HG02759 (cell line): ENCODE measurements around the gene NR1H3.
"Not testable (repeated sequence)": the region's sequence is repeated elsewhere in the genome, so short reads cannot be mapped to it uniquely, and the experiment has no call there.

ENCODE experiments used
- ATAC-seq: cut with Tn5 transposase; IDR thresholded peaks from one replicate; pipeline ENCODE4 v1.9.1; 2021; ENCODE audit warnings: mild to moderate bottlenecking, moderate library complexity; ENCODE audit not compliant: unreplicated experiment

The NR1H3 gene

DNA sequence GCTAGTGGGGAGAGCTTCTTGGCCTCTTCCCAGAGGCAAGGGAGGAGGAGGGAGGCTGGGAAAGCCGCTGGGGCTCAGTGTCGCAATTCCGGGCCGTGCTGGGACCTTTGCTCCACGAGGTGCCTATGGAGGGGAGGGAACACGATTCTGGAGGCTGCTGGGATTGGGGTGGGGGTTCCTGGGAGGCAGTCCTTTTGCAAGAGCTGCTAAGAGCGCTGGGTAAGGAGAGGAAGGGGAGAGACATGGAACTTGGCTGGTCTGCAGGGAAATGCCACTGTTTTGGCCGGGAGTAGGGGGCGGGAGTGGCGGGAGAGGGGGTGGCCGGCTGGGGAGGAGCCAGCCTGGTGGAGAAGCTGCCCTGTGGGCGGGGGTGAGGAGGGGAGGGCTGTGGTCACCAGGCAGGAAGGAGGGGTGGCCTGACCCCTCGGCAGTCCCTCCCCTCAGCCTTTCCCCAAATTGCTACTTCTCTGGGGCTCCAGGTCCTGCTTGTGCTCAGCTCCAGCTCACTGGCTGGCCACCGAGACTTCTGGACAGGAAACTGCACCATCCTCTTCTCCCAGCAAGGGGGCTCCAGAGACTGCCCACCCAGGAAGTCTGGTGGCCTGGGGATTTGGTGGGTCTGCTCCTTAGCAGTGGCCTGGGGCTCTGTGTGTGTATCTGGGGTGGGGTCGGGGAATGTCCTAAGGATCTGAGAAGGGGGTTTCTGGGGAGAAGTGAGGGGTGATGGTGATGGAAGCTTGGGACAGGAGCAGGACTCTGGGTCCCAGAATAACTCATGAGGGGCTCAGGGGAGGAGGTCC, at the start of gene NR1H3:
NR1H3 (plus strand) TSS at position 480 of the 800 bp plus-strand sequence. CDS start 1,221 bp downstream, outside the sequence.
- no peak for ATAC-seq

DNA sequence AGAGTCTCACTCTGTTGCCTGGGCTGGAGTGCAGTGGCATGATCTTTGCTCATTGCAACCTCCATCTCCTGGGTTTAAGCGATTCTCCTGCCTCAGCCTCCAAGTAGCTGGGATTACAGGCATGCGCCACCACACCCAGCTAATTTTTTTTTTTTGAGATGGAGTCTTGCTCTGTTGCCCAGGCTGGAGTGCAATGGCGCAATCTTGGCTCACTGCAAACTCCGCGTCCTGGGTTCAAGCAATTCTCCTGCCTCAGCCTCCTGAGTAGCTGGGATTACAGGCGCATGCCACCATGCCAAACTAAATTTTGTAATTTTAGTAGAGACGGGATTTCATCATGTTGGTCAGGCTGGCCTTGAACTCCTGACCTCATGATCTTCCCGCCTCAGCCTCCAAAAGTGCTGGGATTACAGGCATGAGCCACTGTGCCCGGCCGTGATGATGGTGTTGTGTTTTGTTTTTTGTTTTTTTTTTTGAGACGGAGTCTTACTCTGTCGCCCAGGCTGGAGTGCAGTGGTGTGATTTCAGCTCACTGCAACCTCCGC, 49.7 kb upstream of the NR1H3 start:
- not testable (repeated sequence) for ATAC-seq

DNA sequence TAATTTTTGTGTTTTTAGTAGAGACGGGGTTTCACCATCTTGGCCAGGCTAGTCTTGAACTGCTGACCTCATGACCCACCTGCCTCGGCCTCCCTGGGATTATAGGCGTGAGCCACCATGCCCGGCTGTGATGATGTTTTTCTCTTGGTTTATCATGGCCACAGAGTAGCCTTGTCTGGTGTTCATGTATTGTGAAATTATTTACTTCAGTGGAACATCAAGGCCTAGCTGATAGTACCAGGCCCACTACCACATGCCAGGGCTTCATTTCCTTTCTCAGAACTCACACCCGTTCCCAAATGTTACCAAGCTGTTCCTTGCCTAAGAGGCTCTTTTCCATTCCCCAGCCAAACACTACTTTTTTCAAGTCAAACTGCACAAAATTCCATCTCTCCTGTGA, 49.2 kb upstream of the NR1H3 start:
- ATAC-seq, result no peak

DNA sequence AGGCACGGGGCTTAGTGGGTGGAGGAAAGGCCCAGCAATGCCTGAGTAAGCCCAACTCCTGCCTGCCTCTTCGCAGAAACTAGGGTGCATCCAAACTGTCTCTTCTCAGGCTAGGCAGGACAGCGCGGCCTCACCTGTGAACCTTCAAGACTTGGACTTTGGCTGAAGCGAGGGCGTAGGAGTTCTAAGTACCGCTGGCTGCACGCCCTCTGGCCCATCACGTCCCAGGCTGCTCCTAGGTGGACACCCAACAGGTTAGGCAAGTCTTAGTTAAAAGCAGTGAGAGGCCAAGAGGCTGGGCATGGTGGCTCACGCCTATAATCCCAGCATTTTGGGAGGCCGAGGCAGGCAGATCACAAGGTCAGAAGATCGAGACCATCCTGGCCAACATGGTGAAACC, 44.9 kb upstream of the NR1H3 start:
- ATAC-seq, result no peak

DNA sequence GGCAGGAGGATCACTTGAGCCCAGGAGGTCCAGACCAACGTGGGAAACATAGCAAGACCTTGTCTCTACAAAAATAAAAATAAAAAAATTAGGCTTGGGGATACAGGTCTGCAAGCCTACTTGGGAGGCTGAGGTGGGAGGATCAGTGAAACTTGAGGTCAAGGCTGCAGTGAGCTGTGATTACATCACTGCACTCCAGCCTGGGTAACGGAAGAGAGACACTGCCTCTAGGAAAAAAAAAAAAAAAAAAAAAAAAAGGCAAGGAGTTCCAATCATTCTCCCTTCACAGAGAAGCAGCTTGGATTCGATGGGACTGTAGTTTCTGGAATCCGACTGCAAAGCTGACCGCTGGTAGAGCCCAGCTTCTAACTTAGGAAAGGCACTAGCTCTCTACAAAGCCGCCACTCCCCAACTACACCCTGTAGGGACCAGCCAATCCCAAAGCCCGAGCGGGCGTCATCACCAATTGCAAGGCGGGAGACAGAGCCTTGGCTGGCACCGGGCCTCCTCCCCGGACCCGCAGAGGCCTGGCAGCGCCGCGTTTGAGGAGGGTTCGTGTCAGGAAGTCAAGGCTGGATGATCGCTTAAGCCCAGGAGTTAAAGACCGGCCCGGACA, 43.7 kb upstream of the NR1H3 start:
- peak; percentile 62 for ATAC-seq

DNA sequence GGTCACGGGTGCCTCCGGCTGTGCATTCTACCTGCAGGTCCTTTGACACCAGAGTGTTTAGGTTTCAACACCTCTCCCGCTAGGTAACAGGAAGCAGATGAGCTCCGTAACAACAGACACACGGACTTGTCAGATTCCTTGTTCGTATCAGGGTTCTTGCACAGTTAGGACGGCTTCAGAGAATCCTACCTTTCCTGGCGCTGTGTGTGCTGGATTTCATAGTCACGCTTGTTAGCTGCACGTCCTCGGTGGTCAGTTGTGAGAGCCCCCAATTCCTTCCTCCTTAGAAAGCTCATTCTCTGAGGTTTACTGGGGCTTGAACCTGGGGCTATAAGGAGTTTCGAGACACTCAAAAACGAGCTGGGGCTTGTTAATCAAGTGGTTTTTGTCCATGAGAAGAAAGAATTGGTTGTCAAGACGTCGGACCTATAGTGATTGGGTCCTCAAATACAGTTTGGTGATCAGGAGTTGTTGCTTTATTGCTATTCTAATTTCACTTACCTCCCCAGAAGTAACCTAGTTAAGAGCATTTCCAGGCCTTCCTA, 42.4 kb upstream of the NR1H3 start:
- ATAC-seq, result no peak

DNA sequence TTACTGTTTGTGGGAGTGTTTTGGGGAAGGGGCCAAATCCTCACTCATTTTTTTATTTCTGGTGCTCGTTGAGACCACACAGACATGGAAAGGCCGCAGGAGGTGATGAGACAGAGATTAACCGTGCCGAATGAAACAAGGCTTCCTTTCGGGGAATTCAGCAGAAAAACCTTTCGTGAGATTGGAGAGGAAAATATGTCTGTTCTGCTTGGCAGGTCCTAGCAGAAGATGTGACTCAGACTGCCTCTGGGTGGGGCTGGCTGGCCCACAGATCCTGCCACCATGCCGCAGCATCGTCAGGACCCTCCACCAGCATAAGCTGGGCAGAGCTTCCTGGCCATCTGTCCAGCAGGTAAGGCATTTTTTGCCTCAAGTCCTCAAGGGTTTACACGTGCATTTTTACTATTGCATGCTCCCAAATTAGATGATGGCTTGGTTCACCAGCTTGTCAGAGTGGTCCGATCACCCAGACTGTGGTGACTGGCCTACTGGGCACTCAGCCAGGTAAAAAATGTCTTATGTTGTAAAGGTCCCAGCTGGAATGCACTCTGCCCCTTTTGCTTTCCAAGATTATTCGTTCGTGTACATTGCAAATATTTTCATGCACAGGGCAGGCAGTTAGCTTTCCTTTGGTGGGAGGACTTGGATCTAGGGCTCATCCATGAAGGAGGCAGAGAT, 41.5 kb upstream of the NR1H3 start:
- ATAC-seq, result peak; percentile 34

DNA sequence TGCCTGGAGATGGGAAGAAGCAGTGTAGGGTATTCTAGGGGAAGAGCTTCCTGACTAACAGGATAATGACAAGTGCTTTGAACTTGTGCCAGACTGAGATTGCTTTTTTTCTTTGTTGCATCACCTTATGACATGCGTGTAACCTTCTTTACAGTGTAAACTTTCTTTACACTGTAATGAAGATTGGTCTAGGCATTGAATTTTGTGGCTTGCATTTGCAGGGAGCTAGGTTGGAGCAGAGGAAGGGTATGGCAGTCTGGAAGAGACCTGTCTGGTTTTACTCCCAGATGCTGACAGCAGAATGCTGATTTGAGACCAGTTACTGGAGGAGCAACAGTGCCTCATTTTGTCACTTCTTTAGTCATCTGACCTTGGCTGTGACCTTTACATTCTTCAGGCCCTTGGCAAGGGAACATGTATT, 37.4 kb upstream of the NR1H3 start:
- ATAC-seq, result no peak

DNA sequence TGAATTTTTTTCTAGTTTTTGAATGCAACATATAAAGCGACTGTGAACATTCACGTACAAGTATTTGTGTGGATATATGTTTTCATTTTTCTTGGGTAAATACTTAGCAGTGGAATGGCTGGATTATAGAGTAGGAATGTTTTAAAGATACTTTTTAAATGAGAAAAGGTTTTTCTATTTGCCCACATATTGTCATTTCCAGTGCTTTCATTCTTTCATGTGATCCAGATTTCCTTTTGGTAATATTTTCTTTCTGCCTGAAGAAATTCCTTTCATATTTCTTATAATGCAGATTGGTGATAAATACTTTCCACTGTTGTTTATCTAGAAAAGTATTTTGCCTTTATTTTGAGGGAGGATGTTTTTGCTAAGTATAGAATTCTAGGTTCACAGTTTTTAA, 35.1 kb upstream of the NR1H3 start:
- no peak for ATAC-seq

DNA sequence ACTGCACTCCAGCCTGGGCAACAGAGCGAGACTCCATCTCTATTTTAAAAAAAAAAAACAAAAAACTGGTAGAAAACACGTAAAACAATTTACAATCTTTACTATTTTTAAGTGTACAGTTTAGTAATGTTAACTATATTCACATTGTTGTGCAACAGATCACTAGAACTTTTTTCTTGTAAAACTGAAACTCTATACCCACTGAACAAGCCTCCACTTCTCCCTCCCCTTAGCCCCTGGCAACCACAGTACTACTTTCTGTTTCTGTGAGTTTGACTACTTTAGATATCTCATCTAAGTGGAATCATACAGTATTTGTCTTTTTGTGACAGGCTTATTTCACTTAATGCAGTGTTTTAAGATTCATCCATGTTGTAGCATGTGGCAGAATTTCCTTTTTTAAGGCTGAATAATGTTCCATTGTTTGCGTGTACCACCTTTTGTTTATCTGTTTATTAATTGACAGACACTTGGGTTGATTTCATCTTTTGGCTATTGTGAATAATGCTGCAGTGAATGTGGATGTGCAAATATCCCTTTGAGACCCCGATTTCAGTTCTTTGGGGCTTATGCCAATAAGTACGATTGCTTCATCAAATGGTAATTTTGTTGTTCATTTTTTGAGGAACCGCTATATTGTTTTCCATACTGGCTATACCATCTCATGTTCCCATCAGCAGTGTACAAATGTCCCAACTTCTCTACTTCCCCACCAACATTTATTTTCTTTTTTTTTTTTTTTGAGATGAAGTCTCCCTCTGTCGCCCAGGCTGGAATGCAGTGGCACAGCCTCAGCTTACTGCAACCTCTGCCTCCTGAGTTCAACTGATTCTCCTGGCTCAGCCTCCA, 32.0 kb upstream of the NR1H3 start:
- peak; percentile 94 for ATAC-seq

DNA sequence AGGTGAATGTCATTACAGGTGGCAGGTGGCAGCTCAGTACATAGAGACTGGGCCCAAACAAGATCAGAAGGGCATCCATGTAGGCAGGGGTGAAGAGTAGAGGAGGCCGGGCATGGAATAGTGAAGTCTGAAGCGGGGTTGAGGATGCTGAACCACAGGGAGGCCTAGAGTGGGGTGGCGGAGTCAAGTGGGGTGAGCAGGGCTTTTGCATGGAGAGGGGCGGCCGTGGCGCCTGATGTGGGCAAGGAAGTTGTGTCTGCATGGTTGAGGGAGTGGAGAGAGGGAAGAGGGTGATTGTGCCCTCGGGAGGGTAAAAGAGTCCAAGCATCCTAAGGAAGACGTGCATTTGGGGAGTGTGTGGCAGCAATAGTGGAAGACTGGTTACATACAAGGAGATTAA, 28.6 kb upstream of the NR1H3 start:
- no peak for ATAC-seq

DNA sequence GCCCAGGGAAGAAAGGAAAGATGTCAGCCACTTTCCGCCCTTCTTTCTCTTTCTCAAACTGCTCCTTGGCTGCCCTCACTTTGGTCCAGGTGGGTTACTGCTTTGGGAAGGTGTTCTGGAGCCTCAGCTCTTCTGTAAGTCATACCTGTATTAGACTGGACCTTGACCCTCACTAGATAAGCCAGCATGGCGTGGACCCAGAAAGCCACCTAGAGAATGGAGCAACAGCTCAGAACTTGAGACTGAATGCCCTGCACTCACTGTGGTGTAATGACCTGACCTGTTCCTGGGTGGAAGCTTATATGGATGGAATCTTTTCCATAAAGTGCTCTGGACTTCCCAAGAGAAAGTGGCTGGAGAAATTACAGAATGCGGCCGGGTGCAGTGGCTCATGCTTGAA, 24.7 kb upstream of the NR1H3 start:
- no peak for ATAC-seq

DNA sequence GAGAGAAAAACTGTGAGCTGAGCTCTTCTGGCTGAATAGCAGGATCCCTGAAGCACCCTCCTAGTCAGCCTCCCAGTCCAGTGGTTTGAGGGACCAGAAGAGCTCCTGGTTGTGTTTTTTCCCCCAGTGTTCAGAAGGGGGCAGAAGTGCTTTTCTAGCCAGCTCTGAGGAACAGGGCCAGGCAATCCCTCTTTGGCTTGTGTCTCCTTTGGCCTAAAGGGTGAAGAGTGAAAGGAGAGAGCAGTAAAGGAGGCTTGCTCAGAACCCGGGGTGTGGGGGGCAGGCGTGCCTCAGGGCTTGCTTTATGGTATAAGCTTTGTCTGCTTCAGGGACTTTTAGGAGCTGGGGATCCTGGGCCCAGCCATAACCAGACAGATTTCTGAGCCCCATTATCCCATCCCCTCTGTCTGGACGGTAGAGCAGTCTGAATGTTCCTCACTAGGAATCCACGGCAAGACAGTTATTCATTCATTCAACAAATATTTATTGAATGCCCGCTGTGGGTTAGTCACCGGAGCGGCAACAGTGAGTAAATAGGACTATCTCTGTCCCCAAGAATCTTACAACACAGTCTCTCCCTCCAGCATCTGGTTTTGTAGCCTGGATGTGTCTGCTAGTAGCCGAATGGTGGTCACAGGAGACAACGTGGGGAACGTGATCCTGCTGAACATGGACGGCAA, 23.7 kb upstream of the NR1H3 start:
- no peak for ATAC-seq

DNA sequence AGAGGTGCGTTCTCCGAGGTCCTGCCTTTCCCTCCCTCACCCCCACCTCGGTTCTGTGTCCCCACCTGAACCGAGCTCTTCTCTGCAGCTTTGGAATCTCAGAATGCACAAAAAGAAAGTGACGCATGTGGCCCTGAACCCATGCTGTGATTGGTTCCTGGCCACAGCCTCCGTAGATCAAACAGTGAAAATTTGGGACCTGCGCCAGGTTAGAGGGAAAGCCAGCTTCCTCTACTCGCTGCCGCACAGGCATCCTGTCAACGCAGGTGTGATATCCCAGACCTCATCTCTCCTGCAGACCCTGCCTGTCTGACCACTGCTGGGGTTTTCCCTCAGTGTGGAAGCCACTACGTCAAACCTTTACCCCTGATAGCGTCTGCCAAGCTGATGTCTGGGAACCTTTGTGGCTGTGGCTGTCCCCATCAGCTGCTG, 23.1 kb upstream of the NR1H3 start:
- no peak for ATAC-seq

DNA sequence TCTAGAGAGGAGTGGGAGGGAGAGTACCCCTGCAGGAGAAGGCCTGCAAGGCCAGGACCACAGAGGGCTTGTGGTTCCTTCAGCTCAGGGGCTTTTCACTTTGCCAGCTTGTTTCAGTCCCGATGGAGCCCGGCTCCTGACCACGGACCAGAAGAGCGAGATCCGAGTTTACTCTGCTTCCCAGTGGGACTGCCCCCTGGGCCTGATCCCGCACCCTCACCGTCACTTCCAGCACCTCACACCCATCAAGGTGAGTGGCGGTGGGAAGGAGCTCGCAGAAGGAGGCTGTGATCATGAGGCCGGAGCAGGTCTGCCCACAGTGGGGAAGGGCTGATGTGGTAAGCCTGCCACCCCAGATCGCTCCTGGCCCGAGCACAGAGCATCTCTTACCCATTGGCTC, 22.6 kb upstream of the NR1H3 start:
- no peak for ATAC-seq

DNA sequence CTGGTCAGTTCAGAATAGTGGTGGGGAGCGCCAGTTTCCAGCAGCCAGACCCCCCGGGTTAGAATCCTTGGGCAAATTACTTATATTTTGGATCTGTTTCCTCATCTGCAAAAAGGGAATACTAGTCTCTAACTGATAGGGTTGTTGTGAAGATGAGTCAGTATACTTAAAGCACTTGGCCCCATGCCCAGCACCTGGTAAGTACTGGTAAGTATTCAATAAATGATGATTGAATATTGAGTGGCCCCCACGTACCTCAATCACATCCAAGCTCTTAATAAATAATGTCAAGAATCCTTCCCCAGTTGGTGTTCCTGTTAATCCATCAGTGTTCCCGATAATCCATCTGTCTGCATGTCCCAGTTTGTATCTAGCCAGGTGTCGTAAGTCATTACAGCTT, 21.3 kb upstream of the NR1H3 start:
- ATAC-seq, result no peak

DNA sequence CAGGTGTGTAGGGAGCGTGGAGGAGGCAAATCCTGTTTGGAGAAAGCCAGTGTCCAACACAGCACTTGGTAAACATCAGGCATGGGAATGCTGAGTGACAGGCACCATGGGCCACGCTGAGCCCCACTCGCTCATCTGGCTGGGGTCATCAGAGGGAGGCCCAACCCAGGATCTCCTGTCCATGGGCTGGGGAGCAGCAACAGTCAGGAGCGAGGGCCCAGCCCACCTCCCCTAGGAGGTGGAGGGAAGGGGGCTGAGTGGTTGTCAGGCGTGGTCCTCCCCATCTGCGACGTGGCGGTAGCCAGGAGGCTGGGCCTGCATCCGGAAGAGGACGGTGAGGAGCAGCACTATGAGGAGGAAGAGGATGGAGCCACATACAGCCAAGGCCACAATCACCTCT, 17.9 kb upstream of the NR1H3 start:
- no peak for ATAC-seq

DNA sequence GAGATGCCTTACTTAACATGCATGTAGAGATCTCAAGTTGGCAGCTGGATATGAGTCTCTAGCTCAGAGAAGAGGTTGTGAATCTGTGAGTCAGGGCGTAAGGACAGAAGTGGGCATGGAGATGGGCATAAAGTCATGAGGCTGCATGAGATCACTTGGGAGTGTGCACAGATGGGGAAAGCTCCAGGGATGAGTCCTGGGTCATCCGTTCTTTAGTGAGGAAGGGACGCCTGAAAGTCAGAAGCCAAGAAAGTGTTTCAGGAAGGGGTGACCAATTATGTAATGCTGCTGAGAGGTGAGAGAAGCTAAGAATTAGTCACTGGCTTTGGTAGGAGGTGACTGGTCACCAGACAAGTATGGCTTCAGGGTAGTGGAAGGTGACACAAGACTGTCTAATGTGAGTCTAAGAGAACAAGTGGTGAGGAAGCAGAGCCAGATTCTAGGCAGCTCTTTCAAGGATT, 15.9 kb upstream of the NR1H3 start:
- no peak for ATAC-seq

DNA sequence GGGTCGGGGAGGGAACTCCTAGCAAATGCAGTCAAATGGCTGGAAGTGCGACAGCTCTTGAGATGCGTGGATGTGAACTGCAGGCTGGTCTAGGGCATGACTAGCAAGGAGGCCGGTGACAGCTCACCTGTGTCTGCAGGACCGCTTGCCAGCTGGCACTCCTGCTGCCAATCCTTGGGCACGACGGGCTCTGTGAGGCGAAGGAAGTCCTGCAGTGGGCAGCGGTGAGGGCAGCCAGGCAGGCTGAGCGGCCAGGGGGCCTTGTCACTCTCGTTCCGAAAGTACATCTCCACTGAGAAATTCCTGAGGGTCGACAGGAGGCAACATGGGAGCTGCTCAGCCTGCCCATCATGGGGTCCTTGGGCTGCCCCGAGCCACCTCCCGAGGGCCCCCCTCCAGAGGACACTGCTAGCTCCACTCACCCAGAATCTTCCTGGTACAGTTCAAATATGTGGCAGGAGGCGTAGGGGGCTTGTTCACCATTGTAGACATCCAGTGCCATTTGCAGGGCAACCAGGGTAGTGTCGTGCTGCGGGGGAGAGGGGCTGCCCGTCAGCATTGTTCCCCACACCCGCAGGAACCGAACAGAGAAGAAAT, 15.1 kb upstream of the NR1H3 start:
- no peak for ATAC-seq
